OCI-LY7 (cell line): ENCODE data around the gene ATXN1.

Source experiments
- CTCF ChIP-seq: fragments of 200-600 bp; sonication (generic); conservative IDR thresholded peaks from 2 replicates; pipeline ENCODE4 v1.5.1; 2014; ENCODE audit warnings: mild to moderate bottlenecking, antibody characterized with exemption, low read length, moderate library complexity, mixed read lengths
- EZH2phosphoT487 ChIP-seq: fragments of 200-600 bp; sonication (generic); IDR thresholded peaks from 2 replicates; pipeline ENCODE4 v1.6.1; 2018; ENCODE audit warnings: low read depth, borderline replicate concordance, mild to moderate bottlenecking, mixed run types, antibody characterized with exemption, low read length, moderate library complexity, mixed read lengths

GRCh38 chr6:16274885-16275589 lies 486.2 kb downstream of the ATXN1 start:
- TF ChIP-seq CTCF (no peak), EZH2phosphoT487 (no peak)
